IPS DF 4.7 (cell line): ENCODE measurements around the gene THAP12.

Experiments used
- DNase-seq: peaks from one replicate; pipeline ENCODE4 v3.0.0-alpha.2; 2013; ENCODE audit warnings: low spot score; ENCODE audit errors: extremely low read depth

Gene THAP12

GRCh38 chr11:76307396-76307795 lies 73.5 kb downstream of the THAP12 start:
- DNase-seq, result no peak

GRCh38 chr11:76303399-76303798 lies 77.5 kb downstream of the THAP12 start:
- no peak for DNase-seq

- DNase-seq, result no peak
These were observed 77.9 kb downstream of the THAP12 start for GRCh38 chr11:76302996-76303395.
